Middle frontal gyrus (tissue), 1 donor: ENCODE measurements around the gene NEK1.
"Not testable (repeated sequence)": the region's sequence is repeated elsewhere in the genome, so short reads cannot be mapped to it uniquely, and the experiment has no call there.

Source experiments
- DNase-seq: peaks from one replicate; pipeline ENCODE4 v3.0.0-alpha.2; 2015; ENCODE audit warnings: low spot score; ENCODE audit errors: extremely low spot score

Gene NEK1

DNA sequence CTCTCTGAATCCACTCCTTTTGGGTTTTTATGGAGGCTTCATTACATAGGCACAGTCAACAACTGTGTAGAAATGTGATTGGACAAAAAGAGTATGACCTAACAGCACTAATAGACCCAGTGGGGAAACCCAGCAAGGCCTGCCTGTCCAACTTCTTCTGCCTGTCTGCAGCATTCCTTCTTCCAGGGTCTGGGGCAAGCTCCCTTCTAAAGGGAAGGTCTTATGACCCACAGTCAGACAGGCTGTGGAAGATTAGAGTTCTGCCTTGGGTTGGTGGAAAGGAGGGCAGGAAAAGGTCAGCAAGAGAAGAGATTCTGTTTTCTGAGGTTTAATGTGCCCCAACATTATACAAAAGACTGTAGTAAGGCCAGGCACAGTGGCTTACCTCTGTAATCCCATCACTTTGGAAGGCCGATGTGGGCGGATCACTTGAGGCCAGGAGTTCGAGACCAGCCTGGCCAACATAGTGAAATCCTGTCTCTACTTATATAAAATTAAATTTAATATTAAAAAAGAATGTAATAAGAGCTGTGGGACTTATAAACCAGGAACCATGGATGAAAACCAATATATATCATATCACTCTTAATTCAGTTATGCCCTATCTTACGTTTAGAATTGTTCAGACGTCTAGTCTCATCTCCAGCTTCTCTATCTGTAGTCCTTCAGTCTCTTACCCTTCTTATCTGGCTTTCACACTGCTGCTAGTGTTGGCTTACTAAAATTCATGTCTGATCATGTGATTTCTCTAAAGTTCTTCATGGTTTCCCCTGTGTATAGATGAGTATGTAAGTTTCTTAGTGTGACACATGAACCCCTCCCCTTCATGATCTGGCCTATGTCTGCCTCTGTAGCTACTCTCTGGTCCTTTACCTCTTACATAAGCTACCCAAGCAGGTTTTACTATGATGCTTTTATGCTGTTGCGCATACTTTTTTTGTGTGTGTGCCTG is 14.2 kb upstream of the NEK1 start:
- no peak for DNase-seq

DNA sequence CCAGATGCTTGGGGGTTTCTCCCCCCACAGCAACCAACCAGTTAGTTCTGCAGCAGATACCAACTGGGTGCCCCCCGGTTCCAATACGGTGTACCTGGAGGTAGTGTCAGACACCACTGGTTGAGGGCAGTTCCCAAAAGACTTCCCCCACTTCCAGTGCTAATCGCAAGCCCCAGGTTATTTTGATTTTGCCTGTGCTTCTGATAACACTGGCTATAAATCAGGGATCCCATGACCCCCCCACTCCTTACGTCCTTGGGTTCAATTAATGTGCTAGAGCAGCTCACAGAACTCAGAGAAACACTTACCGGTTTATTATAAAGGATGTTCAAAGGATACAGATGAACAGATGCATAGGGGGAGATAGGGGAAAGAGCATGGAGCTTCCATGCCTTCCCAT is 13.5 kb upstream of the NEK1 start:
- no peak for DNase-seq

DNA sequence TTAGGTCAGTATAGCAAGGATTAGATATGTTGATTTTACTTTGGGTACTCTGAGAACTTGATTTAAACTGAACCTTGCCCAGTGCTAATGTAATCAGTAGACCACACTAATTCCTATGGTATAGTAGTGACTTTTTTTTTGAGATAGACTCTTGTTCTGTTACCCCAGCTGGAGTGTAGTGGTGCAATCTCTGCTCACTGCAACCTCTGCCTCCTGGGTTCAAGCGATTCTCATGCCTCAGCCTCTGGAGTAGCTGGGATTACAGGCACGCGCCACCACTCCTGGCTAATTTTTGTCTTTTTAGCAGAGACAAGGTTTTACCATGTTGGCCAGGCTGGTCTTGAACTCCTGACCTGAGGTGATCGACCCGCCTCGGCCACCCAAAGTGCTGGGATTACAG is 11.6 kb upstream of the NEK1 start:
- not testable (repeated sequence) for DNase-seq

DNA sequence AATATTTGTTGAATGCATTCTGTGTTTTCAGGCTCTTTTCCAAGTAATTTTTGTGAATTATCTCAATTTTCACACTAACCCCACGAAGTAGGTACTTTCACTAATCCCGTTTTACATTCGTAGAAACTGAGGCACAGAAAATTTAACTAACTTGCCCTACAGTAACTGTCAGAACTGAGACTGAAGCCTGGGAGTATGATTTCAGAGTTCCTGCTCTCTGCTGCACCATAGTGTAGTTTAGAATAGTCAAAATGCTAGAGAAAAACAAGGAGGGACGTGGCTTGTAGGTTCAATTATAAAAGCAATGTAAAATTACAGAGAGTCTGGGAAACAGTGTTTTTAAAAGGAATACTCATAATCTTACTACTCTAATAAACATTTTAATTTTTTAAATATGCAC is 10.2 kb upstream of the NEK1 start:
- DNase-seq, result no peak

DNA sequence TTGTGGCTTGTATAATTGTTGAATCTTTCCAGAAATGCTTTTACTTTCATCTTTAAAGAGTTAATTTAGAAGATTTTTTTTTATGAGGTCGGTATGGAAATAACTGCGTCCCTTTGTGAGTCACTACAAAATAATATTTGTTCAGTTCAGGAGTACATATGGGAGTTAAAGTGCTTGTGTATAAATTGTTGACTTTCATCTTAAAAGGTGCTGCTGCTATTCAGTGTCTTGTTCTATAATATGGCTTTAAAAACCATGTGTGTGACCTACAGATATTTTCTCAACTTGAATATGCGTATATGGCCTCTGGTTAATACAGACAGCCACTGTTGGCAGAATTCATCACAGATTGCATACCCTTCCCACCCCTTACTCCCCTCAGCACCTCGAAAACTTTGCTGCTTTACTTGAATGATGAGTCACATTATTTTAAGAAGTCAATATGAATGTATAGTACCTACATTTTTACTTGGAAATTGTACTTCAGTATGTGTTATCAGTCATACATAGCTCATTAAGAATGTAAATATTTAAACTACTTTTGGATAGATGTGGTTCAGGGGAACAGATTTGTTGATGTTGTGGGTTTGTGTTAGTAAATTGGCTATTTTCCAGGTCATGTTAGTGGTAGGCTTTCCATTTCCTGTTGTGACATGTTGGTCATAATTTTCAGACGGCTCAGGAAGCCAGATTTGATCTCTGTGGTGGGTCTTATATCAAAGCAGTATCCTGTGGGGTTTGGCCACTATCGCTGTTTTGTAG is 9.5 kb upstream of the NEK1 start:
- no peak for DNase-seq

DNA sequence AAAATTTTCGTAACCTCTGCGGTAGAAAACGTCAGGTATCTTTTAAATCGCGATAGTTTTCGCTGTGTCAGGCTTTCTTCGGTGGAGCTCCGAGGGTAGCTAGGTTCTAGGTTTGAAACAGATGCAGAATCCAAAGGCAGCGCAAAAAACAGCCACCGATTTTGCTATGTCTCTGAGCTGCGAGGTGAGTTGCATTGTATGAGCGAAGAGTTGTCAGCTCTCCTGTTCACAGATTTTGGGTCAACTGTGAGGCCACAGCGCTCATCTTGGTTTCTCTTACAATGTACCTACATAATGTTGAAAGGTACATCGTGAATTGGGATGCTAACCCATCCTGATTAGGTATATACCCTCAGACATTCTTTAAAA is 8.5 kb upstream of the NEK1 start:
- DNase-seq, result no peak

DNA sequence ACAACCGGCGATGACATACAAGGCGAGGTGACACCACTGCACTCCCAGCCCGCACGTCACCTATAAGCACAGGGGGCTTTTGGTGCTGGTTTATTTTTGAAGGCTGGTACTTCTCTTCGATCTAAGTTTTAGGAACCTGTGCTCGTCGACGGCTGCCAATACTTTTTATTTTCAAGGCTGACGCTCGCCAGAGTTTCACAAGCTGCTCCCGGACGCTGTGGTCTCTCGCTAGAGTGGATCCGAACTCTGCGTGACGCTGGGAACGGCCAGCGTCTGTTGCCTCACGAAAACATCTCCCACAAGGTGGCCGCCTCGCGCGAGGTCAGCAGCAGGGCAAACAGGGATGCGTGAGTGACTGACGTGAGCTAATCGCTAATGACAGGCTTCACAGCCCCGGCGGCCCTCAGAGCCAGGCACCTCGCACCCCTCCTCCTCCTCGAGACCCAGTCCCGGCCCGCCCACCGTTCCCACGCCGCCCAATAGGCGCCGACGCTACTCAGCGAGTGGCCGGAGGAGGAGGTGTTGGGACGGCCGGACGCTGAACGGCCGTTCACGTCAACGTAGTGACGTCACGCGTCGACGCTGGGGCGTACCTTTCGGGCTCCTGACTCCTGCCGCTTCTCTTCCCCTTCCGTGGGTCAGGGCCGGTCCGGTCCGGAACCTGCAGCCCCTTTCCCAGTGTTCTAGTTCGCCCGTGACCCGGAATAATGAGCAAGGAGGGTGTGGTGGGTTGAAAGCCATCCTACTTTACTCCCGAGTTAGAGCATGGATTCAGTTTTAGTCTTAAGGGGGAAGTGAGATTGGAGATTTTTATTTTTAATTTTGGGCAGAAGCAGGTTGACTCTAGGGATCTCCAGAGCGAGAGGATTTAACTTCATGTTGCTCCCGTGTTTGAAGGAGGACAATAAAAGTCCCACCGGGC is 7.8 kb upstream of the NEK1 start, which contains the start of gene CLCN3:
CLCN3 (plus strand) TSS at position 621 of the 922 bp plus-strand sequence. CDS start 15,351 bp downstream, outside the sequence.
- DNase-seq, result peak; percentile 98

DNA sequence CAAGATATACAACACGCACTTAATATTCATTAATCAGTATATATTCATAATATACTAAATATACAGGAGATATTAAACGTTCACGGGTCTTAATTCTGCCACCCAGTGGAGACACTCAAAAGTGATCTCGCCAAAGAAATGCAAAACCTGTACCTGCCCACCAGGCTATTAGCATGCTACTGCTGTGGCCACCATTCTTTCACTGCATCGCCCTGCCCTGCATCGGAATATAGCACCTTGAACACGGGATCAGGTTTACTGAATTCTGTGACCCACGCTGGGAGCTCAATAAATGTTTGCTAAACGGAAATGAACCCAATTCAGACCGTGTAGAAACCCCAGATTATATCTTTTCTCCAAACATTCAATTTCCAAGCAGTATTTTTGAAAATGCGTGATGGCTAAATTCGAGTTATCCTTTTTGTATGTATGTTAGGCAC is 7.2 kb upstream of the NEK1 start:
- no peak for DNase-seq

DNA sequence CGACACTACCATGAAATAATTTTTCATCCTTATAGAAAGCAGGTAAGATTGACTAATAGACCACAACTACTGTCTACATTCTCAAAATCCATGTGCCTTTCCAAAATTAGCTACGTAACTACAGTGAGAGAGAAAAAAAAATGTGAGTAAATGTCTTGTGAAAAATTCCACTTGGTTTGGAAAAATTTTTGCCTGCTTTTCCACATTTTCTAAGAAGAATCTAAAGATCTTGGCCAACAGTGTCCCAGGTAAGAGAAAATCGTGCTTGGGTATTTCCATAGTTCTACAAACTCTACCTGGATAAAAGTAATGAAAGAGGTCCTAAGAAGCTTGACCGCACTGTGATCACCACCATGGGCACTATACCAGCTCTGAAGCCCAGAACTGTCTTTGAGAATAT is 6.6 kb upstream of the NEK1 start:
- no peak for DNase-seq

DNA sequence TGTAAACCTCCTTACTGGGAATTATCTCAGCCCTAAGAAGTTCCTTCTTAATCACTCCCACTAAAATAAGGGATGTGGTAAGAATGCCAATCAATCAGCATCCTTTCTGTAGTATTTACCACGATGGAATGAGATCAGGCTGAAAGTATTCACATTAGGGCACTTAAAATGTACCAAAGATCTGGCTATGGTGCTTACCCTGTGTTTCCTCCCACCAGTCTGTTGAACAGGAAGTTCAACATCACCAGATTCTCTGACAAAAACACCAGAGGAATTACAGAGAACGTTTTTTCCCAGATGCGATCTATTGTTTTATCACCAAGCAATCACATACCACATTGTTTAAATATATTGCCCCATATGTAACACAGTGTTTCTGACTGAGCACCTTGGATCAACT is 5.9 kb upstream of the NEK1 start:
- DNase-seq, result no peak

DNA sequence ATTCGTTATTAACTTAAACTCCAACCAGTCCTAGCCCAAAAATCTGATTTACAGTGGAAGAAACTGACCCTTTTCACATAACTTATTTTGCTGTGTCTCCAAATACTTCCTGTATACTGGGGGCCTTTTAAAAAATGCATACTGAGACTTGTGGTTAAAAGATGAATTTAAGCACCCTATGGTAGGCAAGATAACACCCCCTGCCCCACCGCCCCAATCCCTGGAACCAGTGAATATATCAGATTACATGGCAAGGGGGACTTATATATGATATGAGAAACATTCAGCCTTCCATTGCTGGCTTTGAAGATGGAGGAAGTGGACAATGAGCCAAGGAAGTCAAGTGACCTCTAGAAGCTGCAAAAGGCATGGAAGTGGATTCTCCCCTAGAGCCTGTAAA is 4.9 kb upstream of the NEK1 start:
- DNase-seq, result no peak

DNA sequence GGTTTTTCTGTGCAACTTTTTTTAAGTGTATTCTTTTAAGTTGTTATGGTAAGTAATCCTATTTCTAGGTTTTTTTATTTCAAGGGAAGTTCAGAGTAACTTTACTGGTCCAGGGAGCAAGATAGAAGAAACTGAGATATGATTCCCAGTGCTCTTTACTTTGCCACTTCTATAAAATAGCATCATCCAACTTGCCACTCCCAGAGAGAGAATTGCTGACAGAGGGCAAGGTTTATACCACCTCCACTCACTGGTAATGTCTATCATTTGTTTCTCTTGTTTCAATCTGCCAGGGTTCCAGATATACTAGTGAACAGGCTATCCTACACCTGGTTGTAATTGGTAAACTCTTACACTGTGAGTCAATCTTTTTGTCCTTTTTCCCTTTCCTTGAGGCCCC is 4.5 kb upstream of the NEK1 start:
- no peak for DNase-seq

DNA sequence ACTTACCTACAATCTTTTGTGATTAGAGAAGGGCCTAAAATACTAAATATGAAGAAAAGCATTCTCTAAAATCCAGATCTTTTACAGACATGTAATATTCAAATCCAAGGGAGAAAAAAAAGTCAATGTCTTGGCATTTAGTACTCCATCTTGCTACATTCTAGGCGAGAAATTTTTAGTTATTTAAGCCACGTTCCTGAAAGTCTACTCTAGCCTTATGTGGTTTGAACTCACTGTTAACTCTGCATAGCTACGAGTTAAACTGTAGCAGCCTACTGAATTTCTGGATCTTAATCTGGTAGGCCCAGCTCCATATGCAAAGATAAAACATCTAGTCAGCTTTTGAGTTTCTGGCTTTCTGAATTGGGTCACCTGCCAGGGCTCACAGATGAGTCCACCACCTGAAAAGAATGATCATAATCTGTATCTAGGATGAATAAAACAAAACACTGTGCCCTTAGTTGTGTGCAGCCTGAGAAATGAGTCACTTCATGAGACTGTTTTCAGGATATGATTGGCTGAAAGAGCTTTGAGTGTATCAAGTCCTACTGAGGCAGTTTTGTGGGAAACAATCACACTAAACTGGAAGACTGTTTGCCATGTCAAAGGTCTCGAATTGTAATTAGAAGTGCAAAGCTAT is 3.2 kb upstream of the NEK1 start:
- no peak for DNase-seq

DNA sequence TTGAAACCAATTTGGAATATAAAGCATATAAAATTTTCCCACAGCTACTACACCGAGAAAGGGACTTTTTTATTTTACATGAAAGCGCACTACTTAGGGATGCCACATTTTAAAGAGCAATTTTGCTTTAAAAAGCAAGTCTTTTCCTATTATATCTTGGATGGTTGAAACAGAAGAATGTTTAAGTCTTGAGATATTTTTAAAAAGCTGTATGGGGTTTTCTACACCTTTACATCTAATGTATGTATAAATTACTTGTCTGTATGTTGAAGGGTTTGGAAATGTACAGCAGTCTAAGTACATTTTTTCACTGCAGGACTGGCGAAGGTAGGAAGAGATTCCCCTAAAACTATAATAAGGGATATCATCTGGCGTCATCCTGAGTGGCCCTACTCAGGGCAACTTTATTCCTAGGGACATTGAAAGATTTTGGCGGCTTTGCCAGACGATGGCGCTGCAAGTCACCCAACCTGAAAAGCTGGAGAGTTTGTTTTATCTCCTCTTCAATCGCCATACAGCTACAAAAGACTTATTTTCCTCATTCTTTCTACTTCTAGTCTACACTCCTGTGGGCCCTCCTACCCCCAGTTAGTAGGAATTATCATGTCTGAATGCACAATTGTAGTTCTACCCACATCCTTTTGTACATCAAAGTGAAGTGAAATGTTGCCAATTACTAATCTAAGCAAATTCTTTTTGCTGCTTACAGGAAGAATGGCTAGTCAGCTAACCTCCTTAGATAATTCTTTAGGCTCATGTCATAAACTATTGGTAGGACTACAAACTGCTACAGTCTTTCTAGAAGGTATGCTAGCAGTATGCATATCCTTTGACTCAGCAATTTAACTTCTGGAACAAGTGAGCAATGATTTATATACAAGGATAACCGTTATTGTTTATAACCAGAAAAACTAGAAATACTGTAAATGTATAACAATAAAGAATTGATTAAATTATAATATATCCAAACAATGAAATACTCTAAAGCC is 782 bp upstream of the NEK1 start:
- peak; percentile 68 for DNase-seq

DNA sequence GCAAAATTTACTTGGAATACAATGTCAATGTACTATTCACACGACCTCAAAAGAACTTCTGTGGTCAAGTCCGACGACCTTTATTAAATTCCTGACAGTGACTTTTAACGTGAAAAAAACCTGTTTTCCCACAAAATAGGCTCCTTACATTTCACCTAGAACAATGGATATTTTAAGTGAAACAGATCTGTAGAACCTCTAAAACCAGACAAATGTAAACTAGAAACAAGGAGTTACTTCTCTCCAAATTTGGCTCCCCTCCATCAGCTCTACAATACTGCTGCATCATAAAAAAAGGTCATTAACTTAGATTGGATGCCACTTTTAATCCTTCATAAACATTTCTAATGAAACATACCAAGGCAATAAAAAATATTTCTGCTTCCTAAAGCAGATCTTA is 1.2 kb downstream of the NEK1 start:
- no peak for DNase-seq

DNA sequence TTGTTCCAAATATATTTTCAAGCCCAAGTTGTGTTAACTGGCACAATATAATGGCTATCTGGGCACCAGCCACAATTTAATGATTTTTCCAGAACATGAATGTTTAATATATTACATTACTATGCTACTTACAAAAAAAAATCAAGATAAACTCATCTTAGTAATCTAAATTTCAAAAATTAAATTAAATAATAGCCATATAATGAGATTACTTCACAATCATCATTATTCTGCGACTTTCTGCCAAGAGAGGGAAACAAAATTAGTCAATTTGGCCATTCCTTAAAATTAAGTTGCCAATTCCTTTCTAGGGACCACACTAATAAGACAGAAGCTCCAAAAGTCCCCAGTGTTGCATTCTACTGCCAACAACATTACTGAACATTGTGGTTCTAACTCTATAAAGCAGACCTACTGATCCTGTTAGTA is 7.5 kb downstream of the NEK1 start:
- no peak for DNase-seq

DNA sequence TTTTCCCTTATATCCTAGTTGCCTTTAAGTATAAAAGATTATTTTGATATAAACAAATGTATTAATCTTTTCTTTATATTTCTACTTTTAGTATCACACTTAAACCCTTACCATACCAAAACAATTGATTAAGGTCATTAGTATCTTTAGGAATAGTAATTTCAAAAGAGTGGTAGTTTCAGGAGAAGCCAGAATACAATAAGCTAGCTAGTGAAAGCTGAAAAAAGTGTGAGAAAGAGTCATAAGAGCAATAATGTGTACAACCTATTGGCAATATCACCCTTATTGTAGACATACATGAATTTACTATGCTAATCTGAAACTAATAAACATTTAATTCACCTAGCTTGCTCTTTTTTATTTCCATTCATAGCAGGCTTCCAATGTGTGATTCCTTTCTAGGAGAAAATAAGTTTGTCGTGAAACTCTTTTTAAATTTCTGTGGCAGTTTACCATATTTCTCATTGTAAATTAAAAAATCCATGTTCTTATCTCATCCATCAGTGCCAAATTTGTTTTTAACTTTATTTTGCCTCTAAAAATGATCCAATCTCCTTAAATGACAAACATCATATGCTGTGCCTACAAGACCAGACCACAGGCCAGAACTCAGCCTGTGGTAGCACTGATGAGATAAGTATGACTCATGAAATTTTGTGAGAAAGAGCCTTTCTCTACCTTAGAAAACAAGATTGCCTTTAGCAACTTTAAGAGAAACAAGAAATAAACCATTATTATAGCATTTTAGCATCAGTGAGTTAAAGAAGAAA is 8.1 kb downstream of the NEK1 start:
- no peak for DNase-seq

DNA sequence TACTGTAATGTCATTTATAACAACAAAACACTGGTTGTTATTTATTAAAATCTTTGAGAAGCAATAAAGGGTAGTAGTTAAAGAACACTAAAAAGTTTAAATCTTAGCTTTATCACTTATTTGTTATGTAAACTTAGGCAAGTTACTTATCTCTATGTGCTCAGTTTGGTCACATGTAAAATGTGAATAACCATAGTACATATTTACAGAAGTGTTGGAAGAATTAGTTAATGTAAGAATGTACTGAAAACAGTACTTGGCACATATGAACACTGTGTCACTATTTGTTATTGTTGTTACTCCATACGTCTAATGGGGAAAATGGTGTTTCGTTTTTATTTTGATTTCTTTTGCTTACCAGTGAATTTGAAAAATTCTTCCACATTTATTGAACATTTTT is 9.1 kb downstream of the NEK1 start:
- no peak for DNase-seq
